Skin of body (tissue), 2 donors: ENCODE measurements around the gene DNAJC4. TPM values are rescaled to one million over a fixed set of nuclear protein-coding genes. Genes with fewer than 3 reads are reported as not detected.

Experiments
- DNase-seq: peaks from one replicate; lab custom pipeline; 2025; lab: John Stamatoyannopoulos, UW
- total RNA-seq: library from RNA; depleted of rRNA; stranded (reverse); fragments of >200 nt; gene quantifications from one replicate; pipeline ENCODE4 v1.2.3, GENCODE V29; 2014

The DNAJC4 gene
- total RNA-seq, 1 donor from 2014 or later = 15.2 TPM

DNA sequence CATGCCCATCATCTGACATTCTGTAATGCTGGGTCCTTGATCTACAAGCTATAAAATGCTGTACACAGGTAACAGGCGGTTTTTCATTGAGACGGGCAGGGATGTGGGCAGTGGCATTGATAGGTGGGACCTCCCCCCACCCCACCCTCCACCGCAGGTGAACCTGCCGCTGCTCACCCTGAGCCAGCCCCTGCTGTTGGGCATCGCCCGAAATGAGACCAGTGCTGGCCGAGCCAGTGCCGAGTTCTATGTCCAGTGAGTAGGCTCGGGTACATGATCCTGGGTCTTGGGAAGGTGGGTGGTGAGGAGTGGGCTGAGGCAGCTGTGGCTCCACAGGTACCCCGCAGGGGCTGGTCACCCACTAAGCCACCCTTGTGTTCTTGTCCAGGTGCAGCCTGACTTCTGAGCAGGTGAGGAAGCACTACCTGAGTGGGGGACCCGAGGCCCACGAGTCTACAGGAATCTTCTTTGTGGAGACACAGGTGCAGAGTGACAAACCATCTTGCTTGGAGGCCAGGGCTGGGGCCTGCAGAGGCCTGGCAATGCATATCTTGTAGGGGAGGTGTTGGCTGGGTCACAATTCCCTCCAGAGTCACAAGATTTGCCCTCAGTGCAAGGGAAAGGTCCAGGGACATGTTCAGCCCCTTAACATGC, 1.1 kb upstream of the DNAJC4 start:
- no peak for DNase-seq

DNA sequence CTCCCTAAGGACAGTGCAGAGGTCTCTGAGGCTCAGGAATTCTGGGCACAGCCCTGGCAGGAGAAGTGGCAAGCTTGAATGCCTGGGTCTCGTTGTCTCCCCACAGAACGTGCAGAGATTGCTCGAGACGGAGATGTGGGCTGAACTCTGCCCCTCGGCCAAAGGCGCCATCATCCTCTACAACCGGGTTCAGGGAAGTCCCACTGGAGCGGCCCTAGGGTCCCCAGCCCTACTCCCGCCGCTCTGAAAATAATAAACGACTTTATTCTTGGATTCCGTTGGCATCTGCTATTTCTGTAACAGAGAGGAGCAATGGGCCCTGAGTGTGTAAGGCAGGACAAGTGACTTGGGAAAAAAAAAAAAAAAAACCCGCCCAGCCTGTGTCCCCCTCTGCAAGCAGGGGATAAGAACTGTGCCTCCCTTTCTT, 591 bp upstream of the DNAJC4 start:
- DNase-seq = no peak

DNA sequence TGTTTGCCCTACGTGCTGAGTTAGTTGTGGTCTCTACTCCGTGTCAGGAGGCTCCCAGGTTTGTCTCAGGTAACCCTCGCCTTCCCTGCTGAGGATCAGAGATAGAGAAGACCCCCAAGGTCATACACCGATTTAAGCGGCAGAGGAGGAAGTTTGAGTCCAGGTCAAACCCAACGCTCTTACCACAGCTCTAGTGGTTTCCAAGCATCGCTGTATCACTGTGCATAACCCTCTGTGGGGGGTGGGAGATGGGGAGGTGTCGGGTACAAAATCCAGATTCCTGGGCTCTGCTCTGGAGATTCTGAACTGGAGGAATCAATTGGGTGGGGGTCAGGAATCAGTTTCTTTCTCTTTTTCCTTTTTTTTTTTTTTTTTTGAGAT, 627 bp downstream of the DNAJC4 start:
- no peak for DNase-seq

DNA sequence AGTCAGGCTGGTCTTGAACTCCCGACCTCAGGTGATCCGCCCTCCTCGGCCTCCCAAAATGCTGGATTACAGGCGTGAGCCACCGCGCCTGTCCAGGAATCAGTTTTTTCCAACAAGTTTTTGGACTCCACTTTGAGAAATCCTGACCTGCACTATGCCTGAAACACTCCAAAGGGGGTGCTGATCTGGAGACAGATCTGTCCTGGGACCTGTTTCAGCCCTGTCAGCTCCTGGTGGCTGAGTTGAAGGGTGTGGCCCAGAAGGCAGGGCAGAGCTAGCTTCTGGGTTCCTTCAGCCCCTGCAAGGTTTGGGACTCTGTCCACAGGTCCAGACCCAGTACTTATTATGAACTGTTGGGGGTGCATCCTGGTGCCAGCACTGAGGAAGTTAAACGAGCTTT, 1.2 kb downstream of the DNAJC4 start:
- no peak for DNase-seq

DNA sequence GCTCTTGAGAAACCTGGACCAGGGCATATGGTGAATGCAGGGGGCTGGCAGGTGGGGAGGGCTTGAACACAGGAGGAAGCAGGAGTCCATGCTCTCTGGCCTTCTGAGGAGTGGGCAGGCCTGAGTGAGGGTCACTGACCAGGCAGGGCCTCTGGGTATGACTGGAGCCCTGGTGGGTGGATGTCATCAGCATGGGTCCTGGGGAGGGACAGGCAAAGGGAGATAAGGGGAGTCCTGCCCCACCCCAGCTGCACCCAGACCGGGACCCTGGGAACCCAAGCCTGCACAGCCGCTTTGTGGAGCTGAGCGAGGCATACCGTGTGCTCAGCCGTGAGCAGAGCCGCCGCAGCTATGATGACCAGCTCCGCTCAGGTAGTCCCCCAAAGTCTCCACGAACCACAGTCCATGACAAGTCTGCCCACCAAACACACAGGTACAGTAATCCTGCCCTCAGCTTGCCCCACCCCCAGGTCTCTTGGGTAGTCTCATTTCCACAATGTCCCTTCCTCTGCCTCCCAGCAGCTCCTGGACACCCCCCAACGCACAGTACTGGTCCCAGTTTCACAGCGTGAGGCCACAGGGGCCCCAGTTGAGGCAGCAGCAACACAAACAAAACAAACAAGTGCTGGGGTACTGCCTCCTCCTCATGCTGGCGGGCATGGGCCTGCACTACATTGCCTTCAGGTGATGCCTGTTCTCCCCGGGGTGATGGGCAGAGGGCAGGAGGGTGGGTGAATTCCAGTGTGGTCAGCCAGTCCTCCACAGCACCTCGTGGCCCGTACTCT, 2.0 kb downstream of the DNAJC4 start:
- DNase-seq = no peak

DNA sequence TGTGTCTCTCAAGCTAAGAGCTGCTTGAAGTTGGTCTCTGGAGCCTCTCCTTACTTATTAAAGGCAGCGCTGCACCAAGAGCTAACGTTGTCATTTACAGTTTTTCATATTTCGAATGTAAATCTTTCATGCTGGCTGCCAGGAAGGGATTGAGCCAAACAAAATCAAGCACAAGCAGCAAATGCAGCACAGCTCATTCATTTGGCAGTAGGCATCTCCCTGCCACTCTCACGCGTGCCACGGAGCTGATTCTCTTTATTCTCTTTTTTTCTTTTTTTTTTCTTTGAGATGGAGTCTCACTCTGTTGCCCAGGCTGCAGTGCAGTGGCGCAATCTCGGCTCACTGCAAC, 2.6 kb downstream of the DNAJC4 start:
- DNase-seq = no peak

DNA sequence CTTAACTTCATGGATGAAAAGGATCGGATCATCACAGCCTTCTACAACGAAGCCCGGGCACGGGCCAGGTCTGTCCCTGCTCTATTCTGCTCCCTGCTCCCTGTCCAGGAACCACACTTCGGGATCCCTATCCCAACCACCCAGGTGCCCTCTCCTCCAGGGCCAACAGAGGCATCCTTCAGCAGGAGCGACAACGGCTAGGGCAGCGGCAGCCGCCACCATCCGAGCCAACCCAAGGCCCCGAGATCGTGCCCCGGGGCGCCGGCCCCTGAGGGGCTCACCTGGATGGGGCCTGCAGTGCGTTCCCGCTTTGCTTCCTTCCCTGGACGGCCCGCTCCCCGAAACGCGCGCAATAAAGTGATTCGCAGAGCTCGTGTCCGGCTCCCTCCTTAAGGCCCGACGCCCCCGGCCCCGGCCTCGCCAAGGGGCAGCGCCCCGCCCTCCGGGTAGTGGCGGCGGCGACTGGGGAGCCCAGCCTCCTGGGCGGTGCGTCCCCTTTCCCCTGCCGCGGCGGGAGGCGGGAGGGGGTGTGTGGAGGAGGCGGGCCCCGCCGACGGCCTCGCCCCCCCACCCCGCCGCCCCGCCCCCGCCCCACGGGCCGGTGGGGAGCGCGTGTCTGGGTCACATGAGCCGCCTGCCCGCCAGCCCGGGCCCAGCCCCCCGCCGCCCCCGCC, 3.7 kb downstream of the DNAJC4 start, which contains the start of gene VEGFB:
VEGFB (plus strand) TSS at position 672 of the 674 bp plus-strand sequence. CDS start 250 bp downstream, outside the sequence.
- DNase-seq = no peak

DNA sequence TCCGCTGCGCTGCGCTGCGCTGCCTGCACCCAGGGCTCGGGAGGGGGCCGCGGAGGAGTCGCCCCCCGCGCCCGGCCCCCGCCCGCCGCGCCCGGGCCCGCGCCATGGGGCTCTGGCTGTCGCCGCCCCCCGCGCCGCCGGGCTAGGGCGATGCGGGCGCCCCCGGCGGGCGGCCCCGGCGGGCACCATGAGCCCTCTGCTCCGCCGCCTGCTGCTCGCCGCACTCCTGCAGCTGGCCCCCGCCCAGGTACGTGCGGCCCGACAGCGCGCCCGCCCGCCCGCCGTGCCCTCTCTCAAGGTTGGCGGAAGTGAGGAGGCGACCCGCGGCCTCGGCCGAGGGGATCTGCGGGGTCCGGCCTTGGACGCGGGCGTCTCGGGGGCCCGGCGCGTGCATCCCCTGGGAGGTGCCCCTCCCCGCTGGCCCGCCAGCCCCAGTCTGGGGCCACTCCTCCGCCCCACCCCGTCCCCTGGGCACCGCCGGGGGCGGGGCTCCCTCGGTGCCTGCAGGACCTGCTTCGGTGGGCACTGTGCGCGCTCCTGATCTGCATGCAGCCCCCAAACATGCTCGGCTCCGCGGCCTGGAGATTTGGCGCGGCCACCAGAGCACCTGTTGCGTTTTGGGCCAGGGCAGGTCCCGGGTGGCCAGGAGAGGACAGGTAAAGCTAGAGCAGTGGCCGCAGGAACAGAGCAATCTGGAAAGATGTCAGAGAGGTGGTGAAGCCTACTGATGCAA, 4.5 kb downstream of the DNAJC4 start:
- no peak for DNase-seq

DNA sequence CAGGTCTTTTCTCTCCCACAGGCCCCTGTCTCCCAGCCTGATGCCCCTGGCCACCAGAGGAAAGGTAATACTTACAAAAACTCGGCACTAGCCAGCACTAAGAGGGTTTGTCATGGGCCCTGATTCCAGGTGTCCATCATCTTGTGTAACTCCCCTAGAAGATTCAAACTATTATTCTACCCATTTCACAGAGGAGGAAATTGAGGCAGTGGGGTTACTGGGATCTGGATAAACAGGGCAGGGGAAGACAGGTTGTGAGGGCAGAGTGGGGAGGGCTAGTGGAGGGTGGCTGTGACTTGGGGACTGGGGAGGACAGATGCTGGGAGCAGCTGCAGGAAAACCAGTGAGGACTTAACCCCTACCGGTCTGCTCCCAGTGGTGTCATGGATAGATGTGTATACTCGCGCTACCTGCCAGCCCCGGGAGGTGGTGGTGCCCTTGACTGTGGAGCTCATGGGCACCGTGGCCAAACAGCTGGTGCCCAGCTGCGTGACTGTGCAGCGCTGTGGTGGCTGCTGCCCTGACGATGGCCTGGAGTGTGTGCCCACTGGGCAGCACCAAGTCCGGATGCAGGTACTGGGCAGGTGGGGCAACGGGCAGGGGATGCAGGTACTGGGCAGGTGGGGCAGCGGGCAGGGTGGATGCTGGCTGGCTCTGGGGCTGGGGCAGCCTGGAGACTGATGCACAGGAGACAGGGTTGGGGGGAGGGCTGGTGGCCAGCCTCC, 5.3 kb downstream of the DNAJC4 start:
- no peak for DNase-seq

DNA sequence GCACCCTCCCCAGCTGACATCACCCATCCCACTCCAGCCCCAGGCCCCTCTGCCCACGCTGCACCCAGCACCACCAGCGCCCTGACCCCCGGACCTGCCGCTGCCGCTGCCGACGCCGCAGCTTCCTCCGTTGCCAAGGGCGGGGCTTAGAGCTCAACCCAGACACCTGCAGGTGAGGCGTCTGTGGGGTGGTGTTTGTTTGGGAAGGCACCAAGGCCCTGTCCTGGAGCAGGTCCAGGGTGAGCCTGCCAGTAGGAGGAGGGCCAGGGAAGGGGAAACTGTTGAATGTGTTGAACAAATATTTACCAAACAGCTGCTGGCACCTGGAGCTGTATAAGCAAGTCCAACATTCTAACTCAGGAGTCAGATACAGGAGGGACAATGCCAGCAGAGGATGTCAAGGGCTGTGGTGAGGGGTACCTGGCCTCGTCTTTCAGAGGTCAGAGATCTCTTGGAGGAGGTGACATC, 7.2 kb downstream of the DNAJC4 start:
- DNase-seq = no peak

DNA sequence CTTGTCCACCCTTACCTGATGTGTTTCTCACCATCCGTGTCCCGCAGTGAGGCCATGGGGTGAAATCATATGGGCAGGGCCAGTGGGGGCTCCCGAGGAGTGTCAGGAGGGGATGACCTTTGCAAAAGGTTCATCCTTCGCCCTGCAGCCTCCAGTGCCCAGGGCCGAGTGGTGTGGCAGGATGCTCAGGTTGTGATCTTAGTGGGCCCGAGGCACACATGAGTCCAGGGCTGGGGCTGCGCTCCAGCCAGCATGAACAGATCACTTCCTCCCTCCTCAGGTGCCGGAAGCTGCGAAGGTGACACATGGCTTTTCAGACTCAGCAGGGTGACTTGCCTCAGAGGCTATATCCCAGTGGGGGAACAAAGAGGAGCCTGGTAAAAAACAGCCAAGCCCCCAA, 7.7 kb downstream of the DNAJC4 start:
- DNase-seq = no peak

DNA sequence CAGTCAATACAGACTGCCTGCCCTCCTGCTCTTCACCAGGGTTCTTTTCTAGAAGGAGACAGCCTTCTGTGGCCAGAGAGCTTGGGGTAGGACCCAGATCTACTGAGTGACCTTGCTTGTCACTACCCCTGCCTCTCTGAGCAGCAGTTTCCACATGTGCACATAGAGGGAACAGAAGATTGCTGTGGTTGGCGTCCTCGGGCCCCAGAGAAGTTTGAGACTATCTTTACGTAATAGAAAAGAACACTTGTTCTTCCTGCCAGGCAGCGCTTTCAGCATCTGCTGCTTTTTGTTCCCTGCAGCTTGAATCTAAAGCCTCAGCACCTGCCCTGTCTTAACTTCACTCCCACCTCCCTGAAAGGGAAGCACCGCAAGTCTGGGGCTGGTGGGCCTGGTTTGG, 8.7 kb downstream of the DNAJC4 start:
- DNase-seq = no peak

DNA sequence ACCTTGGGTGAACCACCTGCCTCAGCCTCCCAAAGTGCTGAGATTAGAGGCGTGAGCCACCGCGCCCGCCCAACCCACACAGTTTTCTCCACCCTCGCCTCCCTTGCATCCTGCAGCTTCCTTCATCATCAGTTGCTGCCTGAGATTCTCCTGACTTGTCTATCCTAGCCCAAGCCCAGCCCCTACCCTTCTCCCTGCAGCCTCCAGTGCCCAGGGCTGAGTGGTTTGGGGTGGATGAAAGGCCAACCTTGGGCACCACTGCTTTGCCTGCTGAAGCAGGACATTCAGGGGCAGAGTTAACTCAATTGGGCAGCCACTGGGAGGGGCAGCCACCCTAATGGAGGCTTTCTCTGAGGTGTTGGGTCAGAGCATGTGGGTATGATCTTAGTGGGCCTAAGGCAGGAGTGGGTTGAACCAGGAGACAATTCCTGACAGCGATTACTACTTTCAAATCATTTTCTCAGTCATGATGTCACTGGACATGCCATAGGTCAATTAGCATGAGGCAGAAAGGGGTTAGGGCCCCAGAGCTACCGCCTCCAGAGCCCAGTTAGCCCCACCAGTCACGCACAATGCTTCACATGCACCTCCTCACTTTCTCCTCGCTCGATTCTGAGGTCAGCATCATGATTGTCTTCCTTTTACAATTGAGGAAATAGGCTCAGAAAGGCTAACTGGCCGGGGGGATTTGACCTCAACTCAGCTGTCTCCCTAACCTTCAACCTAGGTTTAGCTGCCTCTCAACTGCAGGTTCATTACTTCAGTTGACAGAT, 9.5 kb downstream of the DNAJC4 start:
- no peak for DNase-seq

DNA sequence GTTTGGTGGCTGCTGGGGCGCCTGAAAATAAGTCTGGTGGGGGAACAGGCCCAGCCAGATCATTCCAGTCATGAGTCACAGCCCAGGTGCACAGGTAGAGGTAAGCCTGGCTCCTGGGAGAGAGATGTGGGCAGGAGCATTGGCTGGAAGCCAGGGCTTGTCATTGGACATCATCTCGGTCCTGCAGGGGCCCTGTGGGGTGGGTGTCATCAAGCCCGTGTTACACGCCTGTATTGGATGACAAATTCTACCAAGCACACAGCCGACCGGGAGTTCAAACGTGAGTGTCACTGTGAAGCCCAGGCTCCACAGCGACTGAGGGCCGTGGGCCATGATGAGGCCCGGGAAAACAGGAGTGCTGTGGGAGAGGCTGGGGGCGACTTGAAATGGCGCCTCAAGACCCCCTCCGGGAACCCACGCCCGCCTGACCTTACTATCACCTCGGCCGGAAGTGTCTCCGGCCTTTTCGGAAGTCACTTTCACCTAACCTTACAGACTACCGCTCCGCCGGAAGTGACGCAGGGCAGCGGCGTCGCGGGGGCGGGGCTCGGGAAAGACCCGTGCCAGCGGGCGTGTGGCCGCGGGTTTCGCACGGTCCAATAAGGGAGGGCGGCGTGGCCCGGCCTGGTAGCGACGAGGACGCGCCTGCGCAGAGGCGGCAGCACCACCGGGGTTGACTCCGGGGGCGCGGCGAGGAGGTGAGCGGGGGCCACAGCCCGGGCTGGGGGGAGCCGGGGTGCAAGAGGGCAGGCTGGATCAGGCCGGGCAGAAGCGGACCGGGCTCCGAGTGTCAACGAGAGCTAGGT, 10.3 kb downstream of the DNAJC4 start, which contains the start of gene FKBP2:
FKBP2 (plus strand) TSS at position 661 of the 806 bp plus-strand sequence. CDS start 1,293 bp downstream, outside the sequence.
- peak; percentile 97 for DNase-seq

DNA sequence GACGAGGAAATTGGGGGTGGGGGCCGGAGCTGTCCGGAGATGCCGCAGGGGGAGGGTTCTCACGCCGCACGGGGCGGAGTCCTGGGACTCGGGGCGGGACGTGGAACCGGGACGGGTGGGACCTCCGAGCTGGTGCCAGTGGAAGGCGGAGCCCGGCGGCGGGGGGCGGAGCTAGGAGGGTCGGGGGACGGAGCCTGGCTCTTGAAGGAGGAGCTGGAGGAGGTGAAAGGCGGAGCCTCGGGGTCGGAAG, 10.8 kb downstream of the DNAJC4 start:
- DNase-seq = peak; percentile 99

DNA sequence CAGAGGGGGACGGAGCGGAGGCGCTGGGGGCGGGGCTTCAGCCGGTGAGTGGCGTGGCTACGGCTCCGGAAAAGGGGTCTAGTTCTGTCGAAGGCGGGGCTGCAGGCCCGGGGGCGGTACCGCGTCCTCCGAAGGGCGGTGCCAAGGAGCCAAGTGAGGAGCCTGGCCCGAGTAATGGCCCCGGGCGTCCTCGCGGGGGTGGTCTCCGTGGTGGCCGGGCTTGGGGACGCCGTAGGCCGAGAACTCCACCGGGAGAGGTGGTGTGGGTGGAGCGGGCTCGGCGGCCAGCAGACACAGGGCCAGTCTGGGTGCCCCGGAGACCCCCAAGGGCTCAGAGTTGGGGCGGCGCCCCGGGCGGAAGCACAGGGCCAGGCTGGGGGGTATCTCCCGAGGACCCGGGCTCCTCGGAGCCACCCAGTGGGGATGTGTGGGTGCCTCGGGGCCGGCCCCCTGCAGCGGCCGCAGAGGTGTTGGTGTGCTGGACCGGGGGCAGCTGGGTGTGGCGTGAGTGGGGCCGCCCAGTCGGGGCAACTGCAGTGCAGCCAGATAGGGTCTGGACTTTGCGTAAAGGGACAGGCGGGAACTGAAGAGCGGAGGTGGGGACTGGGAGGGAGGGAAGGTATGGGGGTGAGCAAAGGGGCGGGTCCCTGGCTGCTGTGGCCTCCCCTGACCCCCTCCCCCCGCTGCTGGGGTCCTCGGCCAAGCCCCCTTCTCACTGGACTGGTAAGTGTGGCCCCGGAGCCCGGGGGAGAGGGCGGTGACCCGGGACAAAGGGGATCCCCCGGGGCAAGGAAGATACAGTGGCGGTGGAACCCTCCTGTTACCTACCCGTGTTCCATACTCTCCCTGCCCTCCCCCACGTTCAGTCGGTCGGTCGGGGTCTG, 11.4 kb downstream of the DNAJC4 start:
- DNase-seq = no peak

DNA sequence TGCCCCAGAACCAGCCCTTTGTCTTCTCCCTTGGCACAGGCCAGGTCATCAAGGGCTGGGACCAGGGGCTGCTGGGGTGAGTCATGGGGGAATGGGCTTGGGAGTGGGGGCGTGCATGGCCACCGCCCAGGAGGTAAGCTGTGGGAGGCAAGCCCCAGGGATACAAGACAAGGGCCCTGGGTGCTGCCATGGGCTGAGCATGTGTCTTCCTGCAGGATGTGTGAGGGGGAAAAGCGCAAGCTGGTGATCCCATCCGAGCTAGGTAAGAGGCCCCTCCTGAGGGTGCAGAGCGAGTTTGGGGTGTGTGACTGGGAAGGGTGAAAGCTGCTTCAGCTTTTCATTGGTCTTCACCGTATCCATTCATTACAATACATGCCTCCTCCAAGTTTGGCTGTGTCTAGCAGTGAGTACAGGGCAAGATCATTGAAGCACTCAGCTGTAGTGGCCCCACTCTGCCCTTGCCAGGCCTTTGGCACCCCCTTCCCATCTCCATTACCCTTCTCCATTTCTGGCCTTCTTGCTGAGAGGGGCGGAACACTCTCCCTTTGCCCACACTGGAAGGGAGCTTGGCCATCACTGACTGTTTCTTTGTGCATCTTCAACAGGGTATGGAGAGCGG, 13.0 kb downstream of the DNAJC4 start:
- no peak for DNase-seq

DNA sequence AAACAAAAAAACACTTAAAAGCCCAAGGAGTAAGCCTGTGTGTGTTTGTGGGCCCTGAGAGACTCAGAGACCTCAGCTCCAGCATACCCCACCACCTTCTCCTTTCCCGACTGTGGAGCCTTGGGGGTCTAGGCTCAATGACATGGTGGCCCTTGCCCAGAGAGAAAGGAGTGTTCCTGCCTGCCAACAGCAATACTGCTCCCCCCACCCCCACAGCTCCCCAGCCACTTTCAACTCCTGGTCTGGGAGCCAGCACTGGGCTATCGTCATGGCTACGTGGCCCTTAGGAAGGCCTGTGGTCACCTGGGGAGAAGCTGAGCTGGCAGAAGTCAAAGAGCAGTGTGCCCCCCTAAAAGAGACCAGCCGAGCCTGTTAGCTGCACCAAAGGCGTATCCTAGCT, 13.8 kb downstream of the DNAJC4 start:
- no peak for DNase-seq
